ENCODE data around the gene CNN1.
A peak's percentile ranks its signal among the peaks of the same experiment; 100 is the strongest.

CNN1 gene

GRCh38 chr19:11541238-11541637, 2.6 kb downstream of the CNN1 start:
- no peak for DNase-seq
- H2BK120ac ChIP-seq (ENCODE audit: low read depth, low read length) = no peak overlapping the region
- H3K23ac ChIP-seq (ENCODE audit: low read length in 2 of 2) = no peak overlapping the region
- no peaks in the 10 kb centered on the region for H3K9me3 ChIP-seq (ENCODE audit: control insufficient read depth, low read length)
- H3K27me3 ChIP-seq (ENCODE audit: control insufficient read depth in 1 of 2, insufficient read depth in 1 of 2, low read length in 2 of 2) = peaks cover 0 to 10% of the 10 kb centered on the region in 2 experiments
- no peak overlapping the region for H3K27ac ChIP-seq (ENCODE audit: low read length, poor library complexity, severe bottlenecking)
- H4K8ac ChIP-seq (ENCODE audit: low read length) = no peak overlapping the region
- H2BK5ac ChIP-seq (ENCODE audit: low read depth, low read length, poor library complexity, severe bottlenecking) = no peak overlapping the region
- H3K4me1 ChIP-seq (ENCODE audit: control insufficient read depth, insufficient read depth, low read depth, low read length) = peaks cover 33% of the 10 kb centered on the region
- H3K14ac ChIP-seq (ENCODE audit: low read length in 2 of 2) = no peak overlapping the region
- no peak overlapping the region for H3K18ac ChIP-seq (ENCODE audit: low read depth in 1 of 2, low read length in 2 of 2)
- H2AFZ ChIP-seq (ENCODE audit: low read depth, low read length) = no peak overlapping the region
- H2BK15ac ChIP-seq (ENCODE audit: low read depth, poor library complexity, severe bottlenecking) = no peak overlapping the region
- no peaks in the 10 kb centered on the region for H3K36me3 ChIP-seq (ENCODE audit: control insufficient read depth in 1 of 2, insufficient read depth in 2 of 2, low read depth in 1 of 2, low read length in 2 of 2)
- H3K9ac ChIP-seq (ENCODE audit: low read length) = no peak overlapping the region
- WGBS = 93% methylated on average over 3 of the region's 3 CpGs
- no peak overlapping the region for H2BK12ac ChIP-seq (ENCODE audit: low read length in 2 of 2)
- H3K79me1 ChIP-seq (replicated peaks; ENCODE audit: low read length, poor library complexity, severe bottlenecking) = peaks cover 4% of the 10 kb centered on the region
- no peak overlapping the region for H3K4me3 ChIP-seq (ENCODE audit: insufficient read depth in 1 of 2, low read depth in 1 of 2, low read length in 2 of 2)
- H3K4me2 ChIP-seq (ENCODE audit: low read length, poor library complexity, severe bottlenecking) = no peak overlapping the region
- H3K4ac ChIP-seq (ENCODE audit: low read depth in 1 of 2, low read length in 2 of 2) = no peak overlapping the region
- peak overlapping the region; percentile 9 for H2AK5ac ChIP-seq (ENCODE audit: low read length, severe bottlenecking)
- H4K91ac ChIP-seq (ENCODE audit: low read length) = no peak overlapping the region

GRCh38 chr19:11547929-11548700, 9.5 kb downstream of the CNN1 start:
- Histone ChIP-seq H3K27me3 (ENCODE audit: control insufficient read depth in 1 of 2, insufficient read depth in 1 of 2, low read length in 2 of 2) (peaks cover 0 to 2% of the 10 kb centered on the region in 2 experiments), H3K79me1 (replicated peaks; ENCODE audit: low read length, poor library complexity, severe bottlenecking) (peaks cover under 1% of the 10 kb centered on the region), H3K23ac (ENCODE audit: low read length in 2 of 2) (no peak overlapping the region), H3K9me3 (ENCODE audit: control insufficient read depth, low read length) (no peaks in the 10 kb centered on the region), H2BK15ac (ENCODE audit: low read depth, poor library complexity, severe bottlenecking) (no peak overlapping the region), H3K36me3 (ENCODE audit: control insufficient read depth in 1 of 2, insufficient read depth in 2 of 2, low read depth in 1 of 2, low read length in 2 of 2) (peaks cover 11 to 45% of the 10 kb centered on the region in 2 experiments), H2BK5ac (ENCODE audit: low read depth, low read length, poor library complexity, severe bottlenecking) (no peak overlapping the region), H3K4me1 (ENCODE audit: control insufficient read depth, insufficient read depth, low read depth, low read length) (peaks cover 3% of the 10 kb centered on the region), H3K4me2 (ENCODE audit: low read length, poor library complexity, severe bottlenecking) (no peak overlapping the region), H3K9ac (ENCODE audit: low read length) (no peak overlapping the region), H2BK12ac (ENCODE audit: low read length in 2 of 2) (no peak overlapping the region), H3K18ac (ENCODE audit: low read depth in 1 of 2, low read length in 2 of 2) (no peak overlapping the region), H3K4ac (ENCODE audit: low read depth in 1 of 2, low read length in 2 of 2) (no peak overlapping the region), H4K91ac (ENCODE audit: low read length) (no peak overlapping the region), H3K14ac (ENCODE audit: low read length in 2 of 2) (no peak overlapping the region), H2BK120ac (ENCODE audit: low read depth, low read length) (no peak overlapping the region), H3K4me3 (ENCODE audit: insufficient read depth in 1 of 2, low read depth in 1 of 2, low read length in 2 of 2) (no peak overlapping the region), H2AK5ac (ENCODE audit: low read length, severe bottlenecking) (no peak overlapping the region), H4K8ac (ENCODE audit: low read length) (no peak overlapping the region), H3K27ac (ENCODE audit: low read length, poor library complexity, severe bottlenecking) (no peak overlapping the region), H2AFZ (ENCODE audit: low read depth, low read length) (no peak overlapping the region)
- no peak for DNase-seq
- 94% methylated on average over 13 of the region's 14 CpGs for WGBS

GRCh38 chr19:11549386-11549953, 10.8 kb downstream of the CNN1 start:
- Histone ChIP-seq H3K4me1 (ENCODE audit: control insufficient read depth, insufficient read depth, low read depth, low read length) (peaks cover 3% of the 10 kb centered on the region), H4K8ac (ENCODE audit: low read length) (no peak overlapping the region), H2BK120ac (ENCODE audit: low read depth, low read length) (no peak overlapping the region), H3K27ac (ENCODE audit: low read length, poor library complexity, severe bottlenecking) (no peak overlapping the region), H2BK12ac (ENCODE audit: low read length in 2 of 2) (no peak overlapping the region), H3K9ac (ENCODE audit: low read length) (no peak overlapping the region), H3K27me3 (ENCODE audit: control insufficient read depth in 1 of 2, insufficient read depth in 1 of 2, low read length in 2 of 2) (no peaks in the 10 kb centered on the region), H3K14ac (ENCODE audit: low read length in 2 of 2) (no peak overlapping the region), H2BK5ac (ENCODE audit: low read depth, low read length, poor library complexity, severe bottlenecking) (no peak overlapping the region), H3K79me1 (replicated peaks; ENCODE audit: low read length, poor library complexity, severe bottlenecking) (peaks cover 11% of the 10 kb centered on the region), H3K23ac (ENCODE audit: low read length in 2 of 2) (no peak overlapping the region), H4K91ac (ENCODE audit: low read length) (peak overlapping the region; percentile 46), H3K9me3 (ENCODE audit: control insufficient read depth, low read length) (no peaks in the 10 kb centered on the region), H2AK5ac (ENCODE audit: low read length, severe bottlenecking) (no peak overlapping the region), H2BK15ac (ENCODE audit: low read depth, poor library complexity, severe bottlenecking) (no peak overlapping the region), H3K18ac (ENCODE audit: low read depth in 1 of 2, low read length in 2 of 2) (no peak overlapping the region), H3K4ac (ENCODE audit: low read depth in 1 of 2, low read length in 2 of 2) (no peak overlapping the region), H3K36me3 (ENCODE audit: control insufficient read depth in 1 of 2, insufficient read depth in 2 of 2, low read depth in 1 of 2, low read length in 2 of 2) (peaks cover 25 to 59% of the 10 kb centered on the region in 2 experiments), H2AFZ (ENCODE audit: low read depth, low read length) (no peak overlapping the region), H3K4me3 (ENCODE audit: insufficient read depth in 1 of 2, low read depth in 1 of 2, low read length in 2 of 2) (no peak overlapping the region), H3K4me2 (ENCODE audit: low read length, poor library complexity, severe bottlenecking) (no peak overlapping the region)
- WGBS = 97% methylated on average over 23 of the region's 24 CpGs
- no peak for DNase-seq

- Histone ChIP-seq H3K4me1 (ENCODE audit: control insufficient read depth, insufficient read depth, low read depth, low read length) (peaks cover 3% of the 10 kb centered on the region), H2BK5ac (ENCODE audit: low read depth, low read length, poor library complexity, severe bottlenecking) (no peak overlapping the region), H3K14ac (ENCODE audit: low read length in 2 of 2) (no peak overlapping the region)
These were observed 11.6 kb downstream of the CNN1 start for GRCh38 chr19:11550265-11550664.

More at GRCh38 chr19:11550265-11550664, 11.6 kb downstream of the CNN1 start:
- Histone ChIP-seq H3K23ac (ENCODE audit: low read length in 2 of 2) (no peak overlapping the region), H3K4me3 (ENCODE audit: insufficient read depth in 1 of 2, low read depth in 1 of 2, low read length in 2 of 2) (no peak overlapping the region), H3K18ac (ENCODE audit: low read depth in 1 of 2, low read length in 2 of 2) (no peak overlapping the region), H2BK15ac (ENCODE audit: low read depth, poor library complexity, severe bottlenecking) (no peak overlapping the region), H3K27me3 (ENCODE audit: control insufficient read depth in 1 of 2, insufficient read depth in 1 of 2, low read length in 2 of 2) (no peaks in the 10 kb centered on the region), H2AFZ (ENCODE audit: low read depth, low read length) (no peak overlapping the region), H3K9ac (ENCODE audit: low read length) (no peak overlapping the region), H2BK120ac (ENCODE audit: low read depth, low read length) (no peak overlapping the region), H3K36me3 (ENCODE audit: control insufficient read depth in 1 of 2, insufficient read depth in 2 of 2, low read depth in 1 of 2, low read length in 2 of 2) (peaks cover 27 to 63% of the 10 kb centered on the region in 2 experiments), H2BK12ac (ENCODE audit: low read length in 2 of 2) (no peak overlapping the region), H3K4ac (ENCODE audit: low read depth in 1 of 2, low read length in 2 of 2) (no peak overlapping the region), H3K27ac (ENCODE audit: low read length, poor library complexity, severe bottlenecking) (no peak overlapping the region), H4K91ac (ENCODE audit: low read length) (no peak overlapping the region), H4K8ac (ENCODE audit: low read length) (no peak overlapping the region), H2AK5ac (ENCODE audit: low read length, severe bottlenecking) (no peak overlapping the region), H3K79me1 (replicated peaks; ENCODE audit: low read length, poor library complexity, severe bottlenecking) (peaks cover 13% of the 10 kb centered on the region), H3K4me2 (ENCODE audit: low read length, poor library complexity, severe bottlenecking) (no peak overlapping the region), H3K9me3 (ENCODE audit: control insufficient read depth, low read length) (no peaks in the 10 kb centered on the region)
- no peak for DNase-seq
- 94% methylated on average over 8 of the region's 8 CpGs for WGBS
